ENCODE data around the gene ZNF222. TPM values are rescaled to one million over a fixed set of nuclear protein-coding genes. Genes with fewer than 3 reads are reported as not detected.
A peak's percentile ranks its signal among the peaks of the same experiment; 100 is the strongest.

ZNF222 gene
- total and polyA plus RNA-seq, 2 of the 8 experiments (the other 6 are each of a cell fraction or from before 2014, with no cell fraction given) = 1.7 to 3.4 TPM

DNA sequence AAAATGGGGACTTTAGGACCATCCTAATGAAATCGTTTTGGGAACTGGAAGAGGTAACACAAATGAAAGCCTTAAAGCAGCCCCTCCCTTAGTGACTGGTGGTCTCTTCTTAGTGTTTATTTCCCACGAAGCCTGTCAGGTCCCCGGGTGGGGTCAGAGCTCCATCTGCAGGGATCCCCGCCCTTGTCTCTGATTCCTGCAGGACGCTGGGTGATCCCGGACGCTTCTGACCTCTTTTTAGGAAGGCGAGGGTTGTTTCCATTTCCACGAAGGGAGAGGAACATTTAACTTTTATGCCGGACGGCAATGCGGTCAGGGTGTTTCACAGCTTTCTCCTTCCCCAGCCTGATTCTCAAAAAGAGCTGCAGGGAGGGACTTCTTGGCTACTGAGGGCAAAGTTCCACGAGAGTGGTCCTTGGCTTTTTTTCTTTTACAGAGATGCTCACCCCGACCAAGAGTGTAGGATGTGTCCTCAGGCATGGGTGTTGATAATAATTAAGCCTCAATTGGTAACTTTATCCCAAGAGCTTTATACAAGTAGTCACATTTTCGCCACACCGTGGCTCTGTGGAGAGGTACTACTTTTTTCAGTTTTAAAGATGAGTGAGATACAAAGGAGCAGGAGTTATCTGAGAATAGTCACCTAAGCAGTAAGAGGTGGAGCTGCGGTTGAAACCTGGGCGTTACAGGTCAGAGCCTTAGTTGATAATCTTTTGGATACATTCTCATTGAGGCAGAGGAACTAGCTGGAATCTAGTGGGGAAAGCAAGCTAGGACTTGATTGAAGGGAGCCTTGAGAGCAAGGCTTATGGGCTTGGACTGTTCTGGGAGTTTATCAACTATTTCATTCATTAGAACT is 47.6 kb downstream of the ZNF222 start:
- no peak overlapping the region for H3K18ac ChIP-seq (ENCODE audit: extremely low read depth, low read length)
- no peak overlapping the region for H3K23ac ChIP-seq (ENCODE audit: insufficient read length)
- ChIA-PET CTCF (ENCODE audit: partially characterized antibody) (interaction anchor here (0.8 kb wide), 1 partner anchor 21 kb away, joined by 3 read pairs; the partner anchor contains the start of gene ZNF223), POLR2A (ENCODE audit: partially characterized antibody) (interaction anchor here (1.4 kb wide), 1 partner anchor 39 kb away, joined by 5 read pairs; no protein-coding TSS in a partner anchor)
- H3K79me2 ChIP-seq (ENCODE audit: control insufficient read depth in 1 of 2, insufficient read depth in 2 of 2, low read length in 2 of 2) = no peaks in the 10 kb centered on the region; a peak in 1 of 4 replicates
- no peak overlapping the region for H4K91ac ChIP-seq (replicated peaks; ENCODE audit: insufficient read length, low read length)
- peaks cover 9% of the 10 kb centered on the region for H3K23me2 ChIP-seq (ENCODE audit: low read depth, low read length)
- peak overlapping the region in 1 of 4 experiments; percentile 69; a peak in 3 of 7 replicates for H3K9ac ChIP-seq (replicated peaks in 1 of 4; ENCODE audit: extremely low read depth in 1 of 4, low read depth in 3 of 4, low read length in 3 of 4)
- no peak overlapping the region for H2BK15ac ChIP-seq (ENCODE audit: low read length)
- H3K79me1 ChIP-seq (ENCODE audit: low read depth, low read length) = no peaks in the 10 kb centered on the region
- H2BK120ac ChIP-seq (replicated peaks; ENCODE audit: low read depth, low read length) = no peak overlapping the region
- H2AK5ac ChIP-seq (ENCODE audit: low read depth, low read length) = no peak overlapping the region
- peak overlapping the region; percentile 99 for H2AFZ ChIP-seq (ENCODE audit: low read length)
- peaks cover 0 to 5% (median 2%) of the 10 kb centered on the region in 4 experiments; a peak in 3 of 7 replicates for H3K27me3 ChIP-seq (replicated peaks in 1 of 4; ENCODE audit: control insufficient read depth in 3 of 4, extremely low read depth in 1 of 4, insufficient read depth in 3 of 4, low read length in 3 of 4)
- no peak overlapping the region for H3K27ac ChIP-seq (ENCODE audit: low read depth, low read length)
- no peaks in the 10 kb centered on the region for H4K20me1 ChIP-seq (replicated peaks in 1 of 2; ENCODE audit: control insufficient read depth in 1 of 2, insufficient read depth in 2 of 2, low read length in 2 of 2)
- H3K36me3 ChIP-seq (ENCODE audit: control insufficient read depth in 2 of 4, insufficient read depth in 4 of 4, low read length in 3 of 4) = no peaks in the 10 kb centered on the region; a peak in 2 of 8 replicates
- no peak overlapping the region for H3K14ac ChIP-seq (ENCODE audit: insufficient read length)
- H4K8ac ChIP-seq (ENCODE audit: extremely low read depth, insufficient read depth, low read length) = no peak overlapping the region
- H4K5ac ChIP-seq (ENCODE audit: insufficient read length, low read depth, low read length) = no peak overlapping the region
- H2BK5ac ChIP-seq (ENCODE audit: low read depth, low read length) = no peak overlapping the region
- no peak for DNase-seq (ENCODE audit: low read depth in 1 of 2, low spot score in 2 of 2)
- H3K4ac ChIP-seq (replicated peaks; ENCODE audit: insufficient read length, low read depth, low read length) = no peak overlapping the region
- TF ChIP-seq SP1 (IDR thresholded peaks at IDR 0.05; ENCODE audit: low read depth, low read length) (no peak), SIN3A (conservative IDR thresholded peaks at IDR 0.05 in 1 of 2, IDR thresholded peaks at IDR 0.05 in 1 of 2; ENCODE audit: low read depth in 1 of 2, low read length in 2 of 2) (no peak), SRF (IDR thresholded peaks at IDR 0.05; ENCODE audit: low read depth, low read length) (no peak), HDAC6 (IDR thresholded peaks at IDR 0.05; ENCODE audit: low read depth, low read length) (no peak), POLR2AphosphoS5 (IDR thresholded peaks at IDR 0.05; ENCODE audit: low read depth, low read length) (no peak), SIX5 (IDR thresholded peaks at IDR 0.05; ENCODE audit: low read depth, low read length) (no peak)
- H3K56ac ChIP-seq (replicated peaks; ENCODE audit: insufficient read length, low read depth, low read length) = no peak overlapping the region
- H2BK12ac ChIP-seq (ENCODE audit: low read depth, low read length) = no peak overlapping the region
- FAIRE-seq = no peak
- no peak overlapping the region for H2BK20ac ChIP-seq (ENCODE audit: low read length)
- H3K4me1 ChIP-seq (replicated peaks in 1 of 4; ENCODE audit: control insufficient read depth in 3 of 4, insufficient read depth in 4 of 4, low read length in 3 of 4) = peaks cover 0 to 1% (median 0%) of the 10 kb centered on the region in 4 experiments; a peak in 2 of 7 replicates
- WGBS, 2 experiments (ENCODE audit: extremely low coverage in 1 of 2, insufficient coverage in 1 of 2, insufficient read length in 1 of 2, insufficient replicate concordance in 2 of 2, low coverage in 1 of 2, low lambda C conversion rate in 2 of 2, missing lambda C conversion rate in 1 of 2) = 48% methylated on average over 18 of the region's 18 CpGs; no CpG with 5 or more reads in 1 of the 2 experiments
- H3K4me2 ChIP-seq (ENCODE audit: insufficient read depth in 1 of 2, low read depth in 2 of 2, low read length in 2 of 2) = peak overlapping the region; percentile 83 to 88
- H3K4me3 ChIP-seq (ENCODE audit: extremely low read depth in 1 of 4, insufficient read depth in 2 of 4, low read depth in 3 of 4, low read length in 4 of 4) = peak overlapping the region; percentile 74 to 94 (median 87)
- no peaks in the 10 kb centered on the region for H3K9me3 ChIP-seq (ENCODE audit: insufficient read depth in 2 of 2, low read depth in 1 of 2, low read length in 1 of 2)

Data from H1 (cell line).